Stomach smooth muscle (tissue), 2 donors: ENCODE measurements around the gene TMPRSS13.
A peak's percentile ranks its signal among the peaks of the same experiment; 100 is the strongest.

Experiments
- H3K27ac ChIP-seq: one replicate; pipeline ENCODE4 v1.7.0; 2013; ENCODE audit warnings: mild to moderate bottlenecking, low read length, inconsistent platforms
- H3K27me3 ChIP-seq, 2 donors: one replicate each; pipeline ENCODE4 v1.7.0; 2013; ENCODE audit warnings: low read length in 2 of 2; ENCODE audit not compliant: insufficient read depth in 2 of 2, control insufficient read depth in 1 of 2
- H3K36me3 ChIP-seq, 2 donors: one replicate each; pipeline ENCODE4 v1.7.0; 2013; ENCODE audit warnings: low read length in 2 of 2; ENCODE audit not compliant: control insufficient read depth in 2 of 2, insufficient read depth in 2 of 2
- H3K4me1 ChIP-seq: one replicate; pipeline ENCODE4 v1.7.0; 2013; ENCODE audit warnings: low read length; ENCODE audit not compliant: control insufficient read depth, insufficient read depth
- H3K4me3 ChIP-seq, 2 donors: one replicate each; pipeline ENCODE4 v1.7.0; 2013; ENCODE audit warnings: low read length in 2 of 2
- H3K9ac ChIP-seq, 2 donors: one replicate each; pipeline ENCODE4 v1.7.0; 2013; ENCODE audit warnings: low read length in 2 of 2, mild to moderate bottlenecking in 1 of 2
- H3K9me3 ChIP-seq, 2 donors: one replicate each; pipeline ENCODE4 v1.7.0; 2013; ENCODE audit warnings: low read length in 2 of 2; ENCODE audit not compliant: control insufficient read depth in 2 of 2
- donor health status: healthy.
- donor health status: Pancreatic carcinoma.

TMPRSS13 gene

DNA sequence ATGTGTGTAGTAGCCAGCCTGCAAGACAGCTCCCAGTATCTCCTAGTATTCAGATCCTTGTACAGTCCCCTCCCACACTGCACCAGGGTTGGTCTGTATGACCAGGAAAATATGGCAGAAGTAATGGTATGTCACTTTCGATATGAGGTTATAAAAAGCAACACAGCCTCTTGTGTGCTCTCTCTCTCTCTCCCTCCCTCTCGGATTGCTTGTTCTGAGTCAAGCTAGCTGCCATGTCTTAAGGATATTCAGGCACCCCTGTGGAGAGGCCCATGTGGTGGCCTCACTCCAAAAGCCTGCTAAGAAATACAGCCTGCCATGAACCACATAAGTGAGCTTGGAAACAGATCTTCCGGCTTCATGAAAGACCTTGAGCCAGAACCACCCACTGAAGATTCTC, 78.1 kb downstream of the TMPRSS13 start:
- peaks cover 2 to 3% of the 10 kb centered on the region in 2 donors for H3K36me3 ChIP-seq
- peak overlapping the region; percentile 7 for H3K27ac ChIP-seq
- peaks cover 9% of the 10 kb centered on the region for H3K4me1 ChIP-seq
- H3K4me3 ChIP-seq, result no peak overlapping the region
- no peak overlapping the region for H3K9ac ChIP-seq
- H3K9me3 ChIP-seq, result peaks cover 0 to 4% of the 10 kb centered on the region in 2 donors
- H3K27me3 ChIP-seq, result no peaks in the 10 kb centered on the region
